NCI-H446 (cell line): ENCODE measurements around the gene STPG3.
"Not testable (repeated sequence)": the region's sequence is repeated elsewhere in the genome, so short reads cannot be mapped to it uniquely, and the experiment has no call there.

Experiments used
- DNase-seq, 2 experiments: peaks; one replicate each; lab custom pipeline; 2025; lab: John Stamatoyannopoulos, UW

The STPG3 gene

GRCh38 chr9:137245450-137246421 lies 5.3 kb upstream of the STPG3 start:
- no peak for DNase-seq

- no peak for DNase-seq
Measured at GRCh38 chr9:137247135-137247915, 3.8 kb upstream of the STPG3 start.

- DNase-seq, result no peak
Measured at GRCh38 chr9:137247916-137248175, 3.2 kb upstream of the STPG3 start.

- no peak for DNase-seq
Measured at GRCh38 chr9:137250329-137251193, 525 bp upstream of the STPG3 start.

GRCh38 chr9:137251490-137252268 lies 593 bp downstream of the STPG3 start:
- no peak for DNase-seq

GRCh38 chr9:137252555-137253506 lies 1.7 kb downstream of the STPG3 start:
- DNase-seq, result no peak

- DNase-seq, result no peak
Measured at GRCh38 chr9:137253717-137254623, 2.9 kb downstream of the STPG3 start.

GRCh38 chr9:137254624-137255447 lies 3.8 kb downstream of the STPG3 start, which contains the start of gene NELFB:
Gene NELFB, plus strand, starts transcription at chr9:137255327.
- peak; percentile 29 to 80 for DNase-seq

- DNase-seq, result peak in 1 of 2 experiments; percentile 34
Measured at GRCh38 chr9:137255448-137256114, 4.5 kb downstream of the STPG3 start.

GRCh38 chr9:137256362-137256761 lies 5.3 kb downstream of the STPG3 start:
- no peak for DNase-seq

GRCh38 chr9:137256856-137257255 lies 5.8 kb downstream of the STPG3 start:
- DNase-seq, result no peak

GRCh38 chr9:137262173-137262908 lies 11.3 kb downstream of the STPG3 start:
- DNase-seq, result not testable (repeated sequence)

GRCh38 chr9:137262909-137263285 lies 11.8 kb downstream of the STPG3 start:
- DNase-seq, result no peak

- DNase-seq, result no peak
Measured at GRCh38 chr9:137263506-137263905, 12.4 kb downstream of the STPG3 start.

GRCh38 chr9:137264067-137264466 lies 13.0 kb downstream of the STPG3 start:
- no peak for DNase-seq

GRCh38 chr9:137265496-137266161 lies 14.5 kb downstream of the STPG3 start:
- DNase-seq, result no peak
